SK-N-SH treated with all-trans-retinoic acid at 6 μM for 48 hours (cell line): ENCODE results near the gene PSPN.

ENCODE experiments used
- ATAC-seq: fragments of 200-7000 bp; cut with Tn5 transposase; 3 replicates; pipeline ENCODE4 v1.9.1; 2020; ENCODE audit warnings: mild to moderate bottlenecking, moderate library complexity
- ARNTL ChIP-seq: fragments of 450-650 bp; formaldehyde crosslinking; IDR thresholded peaks from 2 replicates; pipeline ENCODE4 v1.5.0; 2020; ENCODE audit warnings: low read depth, mild to moderate bottlenecking, moderate library complexity, borderline replicate concordance
- BACH2 ChIP-seq: fragments of 250-450 bp; sonication (Bioruptor Pico); IDR thresholded peaks from 2 replicates; pipeline ENCODE4 v1.9.0; 2021; ENCODE audit warnings: mild to moderate bottlenecking, borderline replicate concordance
- CREB5 ChIP-seq: fragments of 250-450 bp; sonication (Bioruptor Pico); IDR thresholded peaks from 2 replicates; pipeline ENCODE4 v1.5.1; 2020; ENCODE audit warnings: low read depth, mild to moderate bottlenecking, moderate library complexity
- CSDC2 ChIP-seq: fragments of 250-450 bp; sonication (Bioruptor Pico); IDR thresholded peaks from 2 replicates; pipeline ENCODE4 v1.5.0; 2020; ENCODE audit warnings: mild to moderate bottlenecking, moderate library complexity
- ESRRG ChIP-seq: fragments of 250-450 bp; sonication (Bioruptor Pico); IDR thresholded peaks from 2 replicates; pipeline ENCODE4 v1.6.1; 2021; ENCODE audit warnings: mild to moderate bottlenecking
- ISL1 ChIP-seq: fragments of 250-450 bp; sonication (Bioruptor Pico); IDR thresholded peaks from 2 replicates; pipeline ENCODE4 v2.1.2; 2022; ENCODE audit warnings: mild to moderate bottlenecking, moderate library complexity
- PATZ1 ChIP-seq: fragments of 250-450 bp; sonication (Bioruptor Pico); IDR thresholded peaks from 2 replicates; pipeline ENCODE4 v1.8.0; 2020; ENCODE audit warnings: mild to moderate bottlenecking, moderate library complexity, borderline replicate concordance
- POU6F1 ChIP-seq: fragments of 250-450 bp; sonication (Bioruptor Pico); IDR thresholded peaks from 2 replicates; pipeline ENCODE4 v1.8.0; 2021; ENCODE audit warnings: low read depth, mild to moderate bottlenecking, moderate library complexity, borderline replicate concordance
- PPARA ChIP-seq: fragments of 250-450 bp; sonication (Bioruptor Pico); IDR thresholded peaks from 2 replicates; pipeline ENCODE4 v1.5.0; 2020; ENCODE audit warnings: mild to moderate bottlenecking, borderline replicate concordance
- RARB ChIP-seq: fragments of 250-450 bp; sonication (Bioruptor Pico); IDR thresholded peaks from 2 replicates; pipeline ENCODE4 v1.8.0; 2021; ENCODE audit warnings: mild to moderate bottlenecking, moderate library complexity
- TCF4 ChIP-seq: fragments of 250-450 bp; sonication (Bioruptor Pico); IDR thresholded peaks from 2 replicates; pipeline ENCODE4 v1.8.0; 2021; ENCODE audit warnings: mild to moderate bottlenecking, moderate library complexity, borderline replicate concordance
- TOX ChIP-seq: fragments of 250-450 bp; sonication (Bioruptor Pico); IDR thresholded peaks from 2 replicates; pipeline ENCODE4 v1.8.0; 2021; ENCODE audit warnings: mild to moderate bottlenecking, moderate library complexity, borderline replicate concordance
- TSHZ2 ChIP-seq: fragments of 250-450 bp; sonication (Bioruptor Pico); IDR thresholded peaks from 2 replicates; pipeline ENCODE4 v1.5.0; 2020; ENCODE audit warnings: mild to moderate bottlenecking, moderate library complexity
- ZC3H10 ChIP-seq: fragments of 250-450 bp; sonication (Bioruptor Pico); IDR thresholded peaks from 2 replicates; pipeline ENCODE4 v1.5.1; 2021; ENCODE audit warnings: mild to moderate bottlenecking, moderate library complexity
- ZFP3 ChIP-seq: fragments of 250-450 bp; sonication (Bioruptor Pico); IDR thresholded peaks from 2 replicates; pipeline ENCODE4 v1.5.0; 2020; ENCODE audit warnings: mild to moderate bottlenecking, moderate library complexity
- ZFP30 ChIP-seq: fragments of 450-650 bp; formaldehyde crosslinking; IDR thresholded peaks from 2 replicates; pipeline ENCODE4 v1.5.0; 2022; ENCODE audit warnings: mild to moderate bottlenecking, moderate library complexity
- ZNF565 ChIP-seq: fragments of 450-650 bp; formaldehyde crosslinking; conservative IDR thresholded peaks from 2 replicates; pipeline ENCODE4 v1.5.0; 2020; ENCODE audit warnings: low read depth, mild to moderate bottlenecking, moderate library complexity
- ZNF70 ChIP-seq: fragments of 450-650 bp; formaldehyde crosslinking; IDR thresholded peaks from 2 replicates; pipeline ENCODE4 v1.5.0; 2020; ENCODE audit warnings: mild to moderate bottlenecking, moderate library complexity
- ZNF8 ChIP-seq: fragments of 450-650 bp; formaldehyde crosslinking; IDR thresholded peaks from 2 replicates; pipeline ENCODE4 v1.5.0; 2020; ENCODE audit warnings: mild to moderate bottlenecking, moderate library complexity

PSPN gene

GRCh38 chr19:6381030-6381750 lies 5.5 kb upstream of the PSPN start:
- ATAC-seq: no peak

GRCh38 chr19:6379744-6380143 lies 4.0 kb upstream of the PSPN start:
- no peak for ATAC-seq
- TF ChIP-seq CREB5: no peak
- 0 out of 2 replicates have a peak, but pooled peaks have one; percentile 57 for TF ChIP-seq ZFP30
- TF ChIP-seq ZNF8 (CRISPR knock-in tag): no peak

More at GRCh38 chr19:6381030-6381750, 5.5 kb upstream of the PSPN start:
- TF ChIP-seq TCF4 (CRISPR knock-in tag) (no peak), ESRRG (CRISPR knock-in tag) (no peak), TSHZ2 (CRISPR knock-in tag) (no peak), ARNTL (no peak), BACH2 (CRISPR knock-in tag) (no peak), ZFP3 (CRISPR knock-in tag) (no peak), PPARA (CRISPR knock-in tag) (no peak), RARB (CRISPR knock-in tag) (no peak)

GRCh38 chr19:6378486-6378885 lies 2.8 kb upstream of the PSPN start:
- TF ChIP-seq ZNF565 (CRISPR knock-in tag) (no peak), CSDC2 (CRISPR knock-in tag) (no peak), ZC3H10 (CRISPR knock-in tag) (no peak), ZNF8 (CRISPR knock-in tag) (no peak), TCF4 (CRISPR knock-in tag) (no peak), TOX (CRISPR knock-in tag) (no peak), ZFP3 (CRISPR knock-in tag) (no peak), BACH2 (CRISPR knock-in tag) (no peak), ZFP30 (no peak)
- ATAC-seq: no peak

- ATAC-seq: peak; percentile 36
- TF ChIP-seq POU6F1 (no peak), ZC3H10 (CRISPR knock-in tag) (no peak), PATZ1 (no peak)
These were observed 2.3 kb upstream of the PSPN start for GRCh38 chr19:6378041-6378440.

GRCh38 chr19:6376512-6377190 lies 918 bp upstream of the PSPN start:
- ATAC-seq: no peak
- no peak for TF ChIP-seq CSDC2 (CRISPR knock-in tag)
- no peak for TF ChIP-seq ESRRG (CRISPR knock-in tag)
- TF ChIP-seq TCF4 (CRISPR knock-in tag): no peak
- TF ChIP-seq ISL1 (CRISPR knock-in tag): no peak
- TF ChIP-seq ZNF8 (CRISPR knock-in tag): no peak
- TF ChIP-seq ZNF70 (CRISPR knock-in tag): no peak
- TF ChIP-seq CREB5: no peak
- TF ChIP-seq TOX (CRISPR knock-in tag): no peak
- TF ChIP-seq ZC3H10 (CRISPR knock-in tag): no peak
- TF ChIP-seq PATZ1: no peak
- no peak for TF ChIP-seq POU6F1
